Measurements from ENCODE around the gene POU2AF3. TPM values are rescaled to one million over a fixed set of nuclear protein-coding genes. Genes with fewer than 3 reads are reported as not detected.

POU2AF3 gene
- total and polyA plus RNA-seq, 10 of the 15 experiments (the other 5 are each of a cell fraction or from before 2014, with no cell fraction given) = 0.17 TPM; not detected in 8

GRCh38 chr11:111296196-111296595, 2.1 kb upstream of the POU2AF3 start (continued):
- TF ChIP-seq, protein P1, sequence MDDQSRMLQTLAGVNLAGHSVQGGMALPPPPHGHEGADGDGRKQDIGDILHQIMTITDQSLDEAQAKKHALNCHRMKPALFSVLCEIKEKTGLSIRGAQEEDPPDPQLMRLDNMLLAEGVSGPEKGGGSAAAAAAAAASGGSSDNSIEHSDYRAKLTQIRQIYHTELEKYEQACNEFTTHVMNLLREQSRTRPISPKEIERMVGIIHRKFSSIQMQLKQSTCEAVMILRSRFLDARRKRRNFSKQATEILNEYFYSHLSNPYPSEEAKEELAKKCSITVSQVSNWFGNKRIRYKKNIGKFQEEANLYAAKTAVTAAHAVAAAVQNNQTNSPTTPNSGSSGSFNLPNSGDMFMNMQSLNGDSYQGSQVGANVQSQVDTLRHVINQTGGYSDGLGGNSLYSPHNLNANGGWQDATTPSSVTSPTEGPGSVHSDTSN (IDR thresholded peaks at IDR 0.05; ENCODE audit: insufficient replicate concordance, low read depth, low read length) = no peak

GRCh38 chr11:111297696-111298095, 650 bp upstream of the POU2AF3 start:
- 86% methylated on average over 10 of the region's 10 CpGs for WGBS (ENCODE audit: insufficient coverage, insufficient replicate concordance, low lambda C conversion rate, missing lambda C conversion rate)

More at GRCh38 chr11:111297696-111298095, 650 bp upstream of the POU2AF3 start:
- no peaks in the 10 kb centered on the region for H4K20me1 ChIP-seq (ENCODE audit: control insufficient read depth, insufficient read depth)
- ATAC-seq = no peak
- H3K27me3 ChIP-seq (replicated peaks in 1 of 2; ENCODE audit: control insufficient read depth in 2 of 2, insufficient read depth in 2 of 2, low read length in 1 of 2) = peaks cover 0 to 7% of the 10 kb centered on the region in 2 experiments; a peak in 3 of 4 replicates
- no peak for FAIRE-seq
- no peaks in the 10 kb centered on the region for H3K9me3 ChIP-seq (replicated peaks; ENCODE audit: control insufficient read depth, insufficient read depth, low read length)
- no peak overlapping the region for H3K27ac ChIP-seq (ENCODE audit: control insufficient read depth, insufficient read depth)
- SMC1A ChIA-PET (ENCODE audit: uncharacterized antibody, unreplicated experiment) = interaction anchor here (0.6 to 1.6 kb wide), 3 partner anchors 15 to 124 kb away, joined by 3 to 5 read pairs (median 3); no protein-coding TSS in a partner anchor
- CTCF ChIA-PET = interaction anchor here (4.4 kb wide), 1 partner anchor 126 kb away, joined by 21 read pairs; no protein-coding TSS in a partner anchor
- no peak overlapping the region for H3K9ac ChIP-seq (ENCODE audit: control insufficient read depth, insufficient read depth, low read length)
- DNase-seq (ENCODE audit: low read depth, low spot score) = no peak
- H3K36me3 ChIP-seq (ENCODE audit: control insufficient read depth in 2 of 2, insufficient read depth in 2 of 2, low read length in 1 of 2) = no peaks in the 10 kb centered on the region
- POLR2A ChIA-PET = no interaction called here
- BruUV-seq (replicated peaks) = no TSS peak
- intact Hi-C loops (cut with micrococcal nuclease; ENCODE audit: unreplicated experiment) (no loop called here), in situ Hi-C loops (cut with MboI) (no loop called here)
- H3K79me2 ChIP-seq (ENCODE audit: control insufficient read depth, insufficient read depth, low read length) = no peaks in the 10 kb centered on the region
- H3K4me3 ChIP-seq = no peak overlapping the region
- no peak overlapping the region for H3K4me2 ChIP-seq (ENCODE audit: control insufficient read depth, insufficient read depth)
- no peaks in the 10 kb centered on the region for H3K4me1 ChIP-seq (ENCODE audit: control insufficient read depth, insufficient read depth, low read length)
- RAD21 ChIA-PET (ENCODE audit: unreplicated experiment) = no interaction called here
- TF ChIP-seq ASH2L (IDR thresholded peaks at IDR 0.05; ENCODE audit: borderline replicate concordance, low read depth) = no peak
- TF ChIP-seq RELB (IDR thresholded peaks at IDR 0.05; ENCODE audit: low read depth) = no peak
- no peak for TF ChIP-seq SIX5 (IDR thresholded peaks at IDR 0.05; ENCODE audit: low read depth, low read length, severe bottlenecking)
- no peak for TF ChIP-seq SMARCA5 (IDR thresholded peaks at IDR 0.05)
- TF ChIP-seq RBBP5 (conservative IDR thresholded peaks at IDR 0.05) = no peak
- TF ChIP-seq ZNF384 (IDR thresholded peaks at IDR 0.05; ENCODE audit: borderline replicate concordance, low read depth, low read length) = no peak
- TF ChIP-seq, protein P2, sequence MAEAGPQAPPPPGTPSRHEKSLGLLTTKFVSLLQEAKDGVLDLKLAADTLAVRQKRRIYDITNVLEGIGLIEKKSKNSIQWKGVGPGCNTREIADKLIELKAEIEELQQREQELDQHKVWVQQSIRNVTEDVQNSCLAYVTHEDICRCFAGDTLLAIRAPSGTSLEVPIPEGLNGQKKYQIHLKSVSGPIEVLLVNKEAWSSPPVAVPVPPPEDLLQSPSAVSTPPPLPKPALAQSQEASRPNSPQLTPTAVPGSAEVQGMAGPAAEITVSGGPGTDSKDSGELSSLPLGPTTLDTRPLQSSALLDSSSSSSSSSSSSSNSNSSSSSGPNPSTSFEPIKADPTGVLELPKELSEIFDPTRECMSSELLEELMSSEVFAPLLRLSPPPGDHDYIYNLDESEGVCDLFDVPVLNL (IDR thresholded peaks at IDR 0.05; ENCODE audit: low read depth, low read length) = no peak
- TF ChIP-seq SP1 (IDR thresholded peaks at IDR 0.05; ENCODE audit: low read depth, low read length) = no peak
- no peak for TF ChIP-seq RUNX3 (IDR thresholded peaks at IDR 0.05; ENCODE audit: low read length)
- no peak for TF ChIP-seq NBN (IDR thresholded peaks at IDR 0.05)
- H2AFZ ChIP-seq (ENCODE audit: control insufficient read depth, low read depth, low read length) = no peak overlapping the region
